Measurements from ENCODE around the gene KMT2D. TPM values are rescaled to one million over a fixed set of nuclear protein-coding genes. Genes with fewer than 3 reads are reported as not detected.

KMT2D gene
- polyA plus RNA-seq, 1 of the 3 experiments (the other 2 are of a cell fraction), result 30.5 TPM

DNA sequence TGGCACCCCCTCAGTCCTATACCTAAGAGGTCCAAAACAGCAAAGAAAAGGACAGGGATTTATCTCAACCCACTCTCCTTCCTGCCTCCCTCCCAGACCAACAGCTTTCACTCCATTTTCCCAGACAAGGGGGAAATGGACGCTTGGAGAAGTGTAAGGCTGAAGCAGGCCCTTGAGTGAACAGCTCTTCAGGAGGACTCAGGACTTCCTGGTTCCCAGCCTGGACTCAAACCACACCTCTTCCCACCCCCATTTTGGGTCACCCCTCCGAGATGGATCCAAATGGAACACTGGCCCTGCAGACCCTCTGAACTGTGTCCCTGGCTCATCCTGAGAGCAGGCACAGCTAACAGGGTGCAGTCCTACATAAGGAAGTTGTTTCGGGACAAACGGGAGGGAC is 2.7 kb downstream of the KMT2D start:
- H3K79me2 ChIP-seq (ENCODE audit: insufficient read depth), result peaks cover 86% of the 10 kb centered on the region
- no peaks in the 10 kb centered on the region for H3K9me3 ChIP-seq
- H3K27ac ChIP-seq (ENCODE audit: low read depth in 2 of 2, low read length in 1 of 2), result peak overlapping the region in 1 of 2 experiments; percentile 13; a peak in 1 of 4 replicates
- H3K4me3 ChIP-seq (ENCODE audit: low read depth in 2 of 2, low read length in 1 of 2), result peak overlapping the region; percentile 90 to 96
- TF ChIP-seq SMC3 (IDR thresholded peaks at IDR 0.05; ENCODE audit: low read depth, low read length) (no peak), EP300 (IDR thresholded peaks at IDR 0.05; ENCODE audit: borderline replicate concordance in 1 of 2, low read depth in 1 of 2, low read length in 1 of 2) (no peak), GABPA (IDR thresholded peaks at IDR 0.05; ENCODE audit: low read depth) (no peak), RCOR1 (IDR thresholded peaks at IDR 0.05; ENCODE audit: low read length) (no peak), TEAD4 (IDR thresholded peaks at IDR 0.05; ENCODE audit: borderline replicate concordance, insufficient read depth) (no peak), MXI1 (IDR thresholded peaks at IDR 0.05; ENCODE audit: low read depth, low read length) (no peak)
- TF ChIP-seq, protein P1, sequence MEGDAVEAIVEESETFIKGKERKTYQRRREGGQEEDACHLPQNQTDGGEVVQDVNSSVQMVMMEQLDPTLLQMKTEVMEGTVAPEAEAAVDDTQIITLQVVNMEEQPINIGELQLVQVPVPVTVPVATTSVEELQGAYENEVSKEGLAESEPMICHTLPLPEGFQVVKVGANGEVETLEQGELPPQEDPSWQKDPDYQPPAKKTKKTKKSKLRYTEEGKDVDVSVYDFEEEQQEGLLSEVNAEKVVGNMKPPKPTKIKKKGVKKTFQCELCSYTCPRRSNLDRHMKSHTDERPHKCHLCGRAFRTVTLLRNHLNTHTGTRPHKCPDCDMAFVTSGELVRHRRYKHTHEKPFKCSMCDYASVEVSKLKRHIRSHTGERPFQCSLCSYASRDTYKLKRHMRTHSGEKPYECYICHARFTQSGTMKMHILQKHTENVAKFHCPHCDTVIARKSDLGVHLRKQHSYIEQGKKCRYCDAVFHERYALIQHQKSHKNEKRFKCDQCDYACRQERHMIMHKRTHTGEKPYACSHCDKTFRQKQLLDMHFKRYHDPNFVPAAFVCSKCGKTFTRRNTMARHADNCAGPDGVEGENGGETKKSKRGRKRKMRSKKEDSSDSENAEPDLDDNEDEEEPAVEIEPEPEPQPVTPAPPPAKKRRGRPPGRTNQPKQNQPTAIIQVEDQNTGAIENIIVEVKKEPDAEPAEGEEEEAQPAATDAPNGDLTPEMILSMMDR (IDR thresholded peaks at IDR 0.05), result no peak
- TF ChIP-seq, protein P2, sequence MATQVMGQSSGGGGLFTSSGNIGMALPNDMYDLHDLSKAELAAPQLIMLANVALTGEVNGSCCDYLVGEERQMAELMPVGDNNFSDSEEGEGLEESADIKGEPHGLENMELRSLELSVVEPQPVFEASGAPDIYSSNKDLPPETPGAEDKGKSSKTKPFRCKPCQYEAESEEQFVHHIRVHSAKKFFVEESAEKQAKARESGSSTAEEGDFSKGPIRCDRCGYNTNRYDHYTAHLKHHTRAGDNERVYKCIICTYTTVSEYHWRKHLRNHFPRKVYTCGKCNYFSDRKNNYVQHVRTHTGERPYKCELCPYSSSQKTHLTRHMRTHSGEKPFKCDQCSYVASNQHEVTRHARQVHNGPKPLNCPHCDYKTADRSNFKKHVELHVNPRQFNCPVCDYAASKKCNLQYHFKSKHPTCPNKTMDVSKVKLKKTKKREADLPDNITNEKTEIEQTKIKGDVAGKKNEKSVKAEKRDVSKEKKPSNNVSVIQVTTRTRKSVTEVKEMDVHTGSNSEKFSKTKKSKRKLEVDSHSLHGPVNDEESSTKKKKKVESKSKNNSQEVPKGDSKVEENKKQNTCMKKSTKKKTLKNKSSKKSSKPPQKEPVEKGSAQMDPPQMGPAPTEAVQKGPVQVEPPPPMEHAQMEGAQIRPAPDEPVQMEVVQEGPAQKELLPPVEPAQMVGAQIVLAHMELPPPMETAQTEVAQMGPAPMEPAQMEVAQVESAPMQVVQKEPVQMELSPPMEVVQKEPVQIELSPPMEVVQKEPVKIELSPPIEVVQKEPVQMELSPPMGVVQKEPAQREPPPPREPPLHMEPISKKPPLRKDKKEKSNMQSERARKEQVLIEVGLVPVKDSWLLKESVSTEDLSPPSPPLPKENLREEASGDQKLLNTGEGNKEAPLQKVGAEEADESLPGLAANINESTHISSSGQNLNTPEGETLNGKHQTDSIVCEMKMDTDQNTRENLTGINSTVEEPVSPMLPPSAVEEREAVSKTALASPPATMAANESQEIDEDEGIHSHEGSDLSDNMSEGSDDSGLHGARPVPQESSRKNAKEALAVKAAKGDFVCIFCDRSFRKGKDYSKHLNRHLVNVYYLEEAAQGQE (IDR thresholded peaks at IDR 0.05; ENCODE audit: low read depth, low read length), result no peak
- TF ChIP-seq, protein P3, sequence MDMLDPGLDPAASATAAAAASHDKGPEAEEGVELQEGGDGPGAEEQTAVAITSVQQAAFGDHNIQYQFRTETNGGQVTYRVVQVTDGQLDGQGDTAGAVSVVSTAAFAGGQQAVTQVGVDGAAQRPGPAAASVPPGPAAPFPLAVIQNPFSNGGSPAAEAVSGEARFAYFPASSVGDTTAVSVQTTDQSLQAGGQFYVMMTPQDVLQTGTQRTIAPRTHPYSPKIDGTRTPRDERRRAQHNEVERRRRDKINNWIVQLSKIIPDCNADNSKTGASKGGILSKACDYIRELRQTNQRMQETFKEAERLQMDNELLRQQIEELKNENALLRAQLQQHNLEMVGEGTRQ (IDR thresholded peaks at IDR 0.05; ENCODE audit: borderline replicate concordance, low read depth, low read length), result no peak
- peaks cover 17 to 39% of the 10 kb centered on the region in 2 experiments; a peak in 3 of 4 replicates for H3K4me1 ChIP-seq (ENCODE audit: control insufficient read depth in 1 of 2, insufficient read depth in 2 of 2, low read depth in 1 of 2, low read length in 1 of 2)
- ChIA-PET CTCF (interaction anchor here (0.8 to 8.1 kb wide), 9 partner anchors 13 to 284 kb away, joined by 3 to 49 read pairs (median 4); partner anchors contain the start of gene DDN), POLR2A (no interaction called here)
- H3K9me2 ChIP-seq, result no peaks in the 10 kb centered on the region
- H3K9ac ChIP-seq, result peak overlapping the region; percentile 98
- peaks cover 17 to 26% of the 10 kb centered on the region in 2 experiments for H3K36me3 ChIP-seq (replicated peaks in 1 of 2; ENCODE audit: control insufficient read depth in 1 of 2, insufficient read depth in 2 of 2, low read length in 1 of 2)
- H2AFZ ChIP-seq (ENCODE audit: low read depth), result no peak overlapping the region
- DNase-seq, result peak; percentile 13
- H3F3A ChIP-seq (replicated peaks; ENCODE audit: insufficient read depth), result peaks cover 13% of the 10 kb centered on the region
- peaks cover 62% of the 10 kb centered on the region for H4K20me1 ChIP-seq (ENCODE audit: insufficient read depth)
- H3K27me3 ChIP-seq (ENCODE audit: insufficient read depth), result no peaks in the 10 kb centered on the region
- H3K4me2 ChIP-seq, result peak overlapping the region; percentile 96
- 4% methylated on average over 3 of the region's 4 CpGs for WGBS (ENCODE audit: low lambda C conversion rate)

All from SK-N-SH (cell line).